HAP-1 (cell line): Measurements from ENCODE around the gene PCGF2.
"Not testable (repeated sequence)": the region's sequence is repeated elsewhere in the genome, so short reads cannot be mapped to it uniquely, and the experiment has no call there.

Source experiments
- DNase-seq, 2 experiments: peaks; one replicate each; pipeline ENCODE4 v3.0.0-alpha.2; 2016 to 2020; ENCODE audit warnings: low spot score in 2 of 2
- H3K27me3 ChIP-seq: fragments of 250-450 bp; sonication (Bioruptor Pico); 2 replicates; pipeline ENCODE4 v1.5.1; 2020; ENCODE audit warnings: low read depth, mild to moderate bottlenecking, moderate library complexity
- H3K36me3 ChIP-seq: fragments of 250-450 bp; sonication (Bioruptor Pico); replicated peaks from 2 replicates; pipeline ENCODE4 v1.5.1; 2020; ENCODE audit warnings: mild to moderate bottlenecking
- H3K4me1 ChIP-seq: fragments of 250-450 bp; sonication (Bioruptor Pico); 2 replicates; pipeline ENCODE4 v1.5.1; 2020; ENCODE audit warnings: mild to moderate bottlenecking
- H3K4me3 ChIP-seq: fragments of 250-450 bp; sonication (Bioruptor Pico); 2 replicates; pipeline ENCODE4 v1.5.1; 2020; ENCODE audit warnings: mild to moderate bottlenecking, moderate library complexity
- H3K9me3 ChIP-seq: fragments of 250-450 bp; sonication (Bioruptor Pico); 2 replicates; pipeline ENCODE4 v1.5.1; 2020; ENCODE audit warnings: mild to moderate bottlenecking, moderate library complexity
- in situ Hi-C: fragments of 300-500 bp; cut with MboI; formaldehyde crosslinking; loops from 3 replicates; pipeline ENCODE4 v1.14.3; 2020; ENCODE audit warnings: low sequenced_read_pairs, inconsistent platforms, mixed read lengths

Gene PCGF2

GRCh38 chr17:38748149-38748891 is at the start of gene PCGF2:
Gene PCGF2, minus strand, starts transcription at chr17:38748336. Its CDS starts 7,934 bp downstream, at chr17:38740402.
- in situ Hi-C loops, result no loop called here
- peak within 1 kb of the TSS; percentile 97 for H3K4me3 ChIP-seq
- H3K27me3 ChIP-seq, result no peaks in the 10 kb centered on the region
- H3K36me3 ChIP-seq, result peaks cover 11% of the 10 kb centered on the region
- H3K4me1 ChIP-seq, result peaks cover 20% of the 10 kb centered on the region
- H3K9me3 ChIP-seq, result no peaks in the 10 kb centered on the region
- DNase-seq, result peak; percentile 91 to 99

GRCh38 chr17:38797828-38798227 is 49.7 kb upstream of the PCGF2 start:
- in situ Hi-C loops, result no loop called here
- H3K36me3 ChIP-seq, result peaks cover 25% of the 10 kb centered on the region

DNA sequence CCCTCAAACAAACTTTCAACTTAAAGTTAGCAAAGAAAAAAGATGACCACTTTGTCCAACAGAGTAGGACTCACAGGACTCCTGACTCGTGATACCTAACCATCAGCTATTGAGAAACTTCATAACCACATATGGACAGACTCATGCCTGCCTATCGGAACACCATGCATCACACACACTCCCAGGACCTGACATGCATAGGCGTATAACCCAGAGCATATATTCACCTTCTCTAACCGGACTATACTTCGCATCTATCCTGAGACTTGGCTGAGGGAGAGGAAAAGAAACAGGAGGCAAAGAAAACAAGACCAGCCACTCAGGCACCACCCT is 49.0 kb upstream of the PCGF2 start:
- DNase-seq, result no peak
- Histone ChIP-seq H3K36me3 (peaks cover 18% of the 10 kb centered on the region), H3K27me3 (no peaks in the 10 kb centered on the region), H3K4me1 (peaks cover 14% of the 10 kb centered on the region), H3K4me3 (no peak overlapping the region), H3K9me3 (no peaks in the 10 kb centered on the region)
- in situ Hi-C loops, result no loop called here

More at GRCh38 chr17:38797828-38798227, 49.7 kb upstream of the PCGF2 start:
- DNase-seq, result no peak
- Histone ChIP-seq H3K27me3 (no peaks in the 10 kb centered on the region), H3K4me3 (peak overlapping the region; percentile 78), H3K9me3 (no peaks in the 10 kb centered on the region), H3K4me1 (peaks cover 14% of the 10 kb centered on the region)

DNA sequence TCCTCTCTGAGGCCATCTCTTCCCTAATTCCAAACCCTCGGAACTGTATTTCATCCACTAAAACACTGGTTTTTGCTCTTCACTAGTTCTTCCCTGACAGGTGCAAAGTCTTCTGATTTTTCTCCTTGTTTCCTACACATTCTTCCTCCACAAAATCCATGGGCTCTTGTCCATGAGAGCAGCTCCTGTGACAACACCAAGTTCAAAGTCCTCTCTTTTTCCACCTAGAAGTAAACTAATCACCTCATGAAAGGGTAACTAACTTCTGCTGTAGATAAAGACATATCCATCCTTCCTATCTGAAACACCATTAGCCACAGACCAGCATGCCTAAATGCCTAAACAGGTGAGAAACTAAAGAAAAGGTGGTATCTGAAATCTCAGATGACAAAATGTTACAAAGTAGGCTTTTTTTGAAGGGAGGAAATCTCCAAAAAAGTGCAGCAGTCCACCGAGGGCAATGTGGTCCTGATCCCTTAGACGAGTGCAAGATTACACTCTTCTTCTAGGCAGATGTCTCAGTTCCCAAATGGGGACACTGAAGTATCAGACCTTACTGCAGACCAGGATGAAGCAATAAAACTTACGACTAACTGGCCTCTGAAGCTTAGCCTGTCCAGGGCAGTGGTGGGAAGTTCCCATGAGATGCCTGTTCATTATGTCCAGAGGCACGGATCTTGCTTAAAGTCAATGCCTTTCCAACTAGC is 48.5 kb upstream of the PCGF2 start:
- Histone ChIP-seq H3K27me3 (no peaks in the 10 kb centered on the region), H3K4me3 (no peak overlapping the region), H3K4me1 (peaks cover 14% of the 10 kb centered on the region), H3K9me3 (no peaks in the 10 kb centered on the region), H3K36me3 (peaks cover 18% of the 10 kb centered on the region)
- in situ Hi-C loops, result no loop called here
- no peak for DNase-seq

DNA sequence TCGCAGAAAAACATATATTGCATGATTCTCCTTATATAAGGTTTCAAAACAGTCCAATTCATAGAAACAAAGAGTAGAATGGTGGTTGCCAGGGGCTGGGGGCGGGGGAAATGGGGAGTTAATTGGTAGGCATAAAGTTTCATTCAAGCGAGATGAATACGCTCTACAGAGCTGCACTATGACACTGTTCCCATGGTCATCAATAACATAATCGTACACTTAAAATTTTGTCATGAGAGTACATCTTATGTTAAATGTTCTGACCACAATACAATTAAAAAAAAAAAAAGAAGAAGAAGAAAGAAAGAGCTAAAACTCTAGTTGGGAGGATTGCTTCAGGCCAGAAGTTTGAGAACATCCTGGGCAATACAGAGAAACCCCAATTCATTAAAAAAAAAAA is 46.1 kb upstream of the PCGF2 start:
- H3K9me3 ChIP-seq, result no peaks in the 10 kb centered on the region
- DNase-seq, result no peak
- peaks cover 12% of the 10 kb centered on the region for H3K36me3 ChIP-seq
- H3K4me3 ChIP-seq, result no peak overlapping the region
- H3K27me3 ChIP-seq, result no peaks in the 10 kb centered on the region
- H3K4me1 ChIP-seq, result peaks cover 13% of the 10 kb centered on the region
- in situ Hi-C loops, result no loop called here

GRCh38 chr17:38791162-38791561 is 43.0 kb upstream of the PCGF2 start:
- no peaks in the 10 kb centered on the region for H3K27me3 ChIP-seq
- DNase-seq, result no peak
- H3K36me3 ChIP-seq, result peaks cover 10% of the 10 kb centered on the region
- in situ Hi-C loops, result no loop called here
- peaks cover 7% of the 10 kb centered on the region for H3K4me1 ChIP-seq
- H3K9me3 ChIP-seq, result no peaks in the 10 kb centered on the region
- no peak overlapping the region for H3K4me3 ChIP-seq

- in situ Hi-C loops, H3K4me1 ChIP-seq, H3K27me3 ChIP-seq, H3K9me3 ChIP-seq, DNase-seq, H3K4me3 ChIP-seq: not testable (repeated sequence)
- peaks cover 15% of the 10 kb centered on the region for H3K36me3 ChIP-seq
These were observed 42.1 kb upstream of the PCGF2 start for GRCh38 chr17:38790148-38790707.

- in situ Hi-C loops, result no loop called here
- Histone ChIP-seq H3K4me1 (peaks cover 7% of the 10 kb centered on the region), H3K27me3 (no peaks in the 10 kb centered on the region), H3K4me3 (no peak overlapping the region), H3K9me3 (no peaks in the 10 kb centered on the region), H3K36me3 (peaks cover 25% of the 10 kb centered on the region)
- peak in 1 of 2 experiments; percentile 22 for DNase-seq
These were observed 41.0 kb upstream of the PCGF2 start for GRCh38 chr17:38789185-38789584.

DNA sequence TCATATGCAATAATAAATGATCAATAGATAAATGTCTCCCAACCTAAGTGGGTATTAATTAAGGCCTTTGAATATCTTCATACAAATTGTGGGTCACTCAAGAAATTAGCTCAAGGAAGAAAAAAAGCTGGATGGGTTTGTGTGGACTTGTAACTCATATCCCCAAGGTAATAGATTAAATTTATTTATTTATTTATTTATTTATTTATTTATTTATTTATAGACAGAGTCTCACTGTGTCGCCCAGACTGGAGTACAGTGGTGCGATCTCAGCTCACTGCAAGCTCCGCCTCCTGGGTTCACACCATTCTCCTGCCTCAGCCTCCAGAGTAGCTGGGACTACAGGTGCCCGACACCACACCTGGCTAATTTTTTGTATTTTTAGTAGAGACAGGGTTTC is 39.9 kb upstream of the PCGF2 start:
- H3K4me3 ChIP-seq, in situ Hi-C loops, H3K9me3 ChIP-seq, H3K4me1 ChIP-seq, DNase-seq, H3K27me3 ChIP-seq: not testable (repeated sequence)
- peaks cover 36% of the 10 kb centered on the region for H3K36me3 ChIP-seq

GRCh38 chr17:38786372-38786771 is 38.2 kb upstream of the PCGF2 start:
- Histone ChIP-seq H3K4me1 (peaks cover 7% of the 10 kb centered on the region), H3K9me3 (no peaks in the 10 kb centered on the region), H3K27me3 (no peaks in the 10 kb centered on the region), H3K36me3 (peaks cover 51% of the 10 kb centered on the region), H3K4me3 (no peak overlapping the region)
- no peak for DNase-seq
- in situ Hi-C loops, result no loop called here

DNA sequence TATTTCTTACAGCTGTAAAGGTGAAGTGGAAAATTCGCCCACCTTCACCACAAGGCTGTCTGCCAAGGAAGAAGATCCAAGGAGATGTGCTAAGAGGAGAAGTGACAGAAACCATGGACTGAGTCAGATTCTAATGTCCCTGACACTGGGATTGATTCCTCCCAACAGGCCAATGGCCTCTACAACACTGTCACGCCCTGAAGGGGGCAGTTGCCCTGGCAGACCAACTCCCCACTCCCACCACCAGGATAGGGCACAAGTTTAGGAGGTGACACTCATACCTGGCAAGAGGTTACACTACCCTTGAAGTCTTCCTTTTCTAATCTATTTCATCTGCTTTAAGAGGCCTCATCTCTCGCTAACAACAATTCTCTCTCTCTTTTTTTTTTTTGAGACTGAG is 35.1 kb upstream of the PCGF2 start:
- Histone ChIP-seq H3K27me3 (no peaks in the 10 kb centered on the region), H3K9me3 (no peaks in the 10 kb centered on the region), H3K4me3 (no peak overlapping the region), H3K4me1 (no peaks in the 10 kb centered on the region), H3K36me3 (peaks cover 81% of the 10 kb centered on the region)
- in situ Hi-C loops, result no loop called here
- no peak for DNase-seq

- H3K36me3 ChIP-seq, result peaks cover 91% of the 10 kb centered on the region
- no peak overlapping the region for H3K4me3 ChIP-seq
- H3K27me3 ChIP-seq, result no peaks in the 10 kb centered on the region
- DNase-seq, result no peak
- H3K4me1 ChIP-seq, result no peaks in the 10 kb centered on the region
- in situ Hi-C loops, result no loop called here
- H3K9me3 ChIP-seq, result no peaks in the 10 kb centered on the region
These were observed 32.0 kb upstream of the PCGF2 start for GRCh38 chr17:38779965-38780752.

GRCh38 chr17:38777641-38778250 is 29.6 kb upstream of the PCGF2 start:
- in situ Hi-C loops, result no loop called here

More at GRCh38 chr17:38777641-38778250, 29.6 kb upstream of the PCGF2 start:
- no peaks in the 10 kb centered on the region for H3K4me1 ChIP-seq
- no peaks in the 10 kb centered on the region for H3K27me3 ChIP-seq
- H3K4me3 ChIP-seq, result no peak overlapping the region
- H3K36me3 ChIP-seq, result peaks cover 92% of the 10 kb centered on the region
- no peak for DNase-seq
- no peaks in the 10 kb centered on the region for H3K9me3 ChIP-seq
